MM.1S (cell line): Measurements from ENCODE around the gene CASS4.
A peak's percentile ranks its signal among the peaks of the same experiment; 100 is the strongest.

Experiments
- CTCF ChIP-seq: fragments of 300-600 bp; sonication (generic); IDR thresholded peaks from 2 replicates; pipeline ENCODE4 v1.5.1; 2016; ENCODE audit warnings: antibody characterized with exemption, low read length, mixed read lengths
- EZH2 ChIP-seq: fragments of 300-600 bp; sonication (generic); optimal IDR thresholded peaks from 2 replicates; pipeline ENCODE3; 2017; ENCODE audit warnings: low read depth, mild to moderate bottlenecking, antibody characterized with exemption, low read length, mixed read lengths

- peak; percentile 71 for TF ChIP-seq CTCF
- no peak for TF ChIP-seq EZH2
Observed at GRCh38 chr20:56400001-56400640, 11.9 kb upstream of the CASS4 start.
